IMR-90 (cell line): Measurements from ENCODE around the gene NCOR1. TPM values are rescaled to one million over a fixed set of nuclear protein-coding genes. Genes with fewer than 3 reads are reported as not detected.

Experiments used
- ATAC-seq: fragments of 200-7000 bp; cut with Tn5 transposase; 2 replicates; pipeline ENCODE4 v1.9.1; 2020; ENCODE audit warnings: low read depth, mild to moderate bottlenecking, moderate library complexity
- BruUV-seq: library from RNA; stranded (reverse); fragments of 400-500 nt; replicated peaks from 2 replicates; lab custom pipeline; 2021; lab: Mats Ljungman, UMichigan
- CTCF ChIA-PET: fragments of 300-600 bp; formaldehyde crosslinking; extraction: SDS; loops from one replicate; lab custom pipeline; 2021; ENCODE audit warnings: antibody characterized with exemption; lab: Yijun Ruan, JAX
- POLR2A ChIA-PET: fragments of 300-600 bp; sonication (Branson Sonifier 250); formaldehyde crosslinking; loops from one replicate; lab custom pipeline; 2022; ENCODE audit warnings: antibody characterized with exemption; ENCODE audit not compliant: unreplicated experiment; lab: Charles Lee
- DNase-seq: peaks from one replicate; pipeline ENCODE4 v3.0.0; 2013
- H2AFZ ChIP-seq: replicated peaks from 2 replicates; pipeline ENCODE3; 2013; ENCODE audit warnings: low read length, mild to moderate bottlenecking; ENCODE audit not compliant: poor library complexity
- H2AK5ac ChIP-seq: 2 replicates; pipeline ENCODE4 v1.6.1; 2013; ENCODE audit warnings: low read depth, low read length, inconsistent platforms
- H2AK9ac ChIP-seq: replicated peaks from 2 replicates; pipeline ENCODE3; 2013; ENCODE audit warnings: mild to moderate bottlenecking, low read depth, low read length, moderate library complexity; ENCODE audit not compliant: poor library complexity
- H2BK120ac ChIP-seq: 2 replicates; pipeline ENCODE4 v1.6.1; 2013; ENCODE audit warnings: low read depth, low read length, inconsistent platforms
- H2BK15ac ChIP-seq: 3 replicates; pipeline ENCODE4 v1.6.1; 2013; ENCODE audit warnings: low read depth, low read length, inconsistent platforms
- H2BK20ac ChIP-seq: 2 replicates; pipeline ENCODE4 v1.6.1; 2013; ENCODE audit warnings: low read depth, mild to moderate bottlenecking, inconsistent platforms, low read length, moderate library complexity
- H2BK5ac ChIP-seq: 2 replicates; pipeline ENCODE4 v1.6.1; 2013; ENCODE audit warnings: mild to moderate bottlenecking, low read depth, low read length, inconsistent platforms; ENCODE audit not compliant: poor library complexity, severe bottlenecking
- H3K14ac ChIP-seq: replicated peaks from 2 replicates; pipeline ENCODE4 v1.6.1; 2013; ENCODE audit warnings: low read depth, low read length, inconsistent platforms
- H3K18ac ChIP-seq: 2 replicates; pipeline ENCODE4 v1.6.1; 2013; ENCODE audit warnings: low read depth, low read length, control low read depth
- H3K23ac ChIP-seq: 2 replicates; pipeline ENCODE4 v1.6.1; 2013; ENCODE audit warnings: low read depth, low read length, inconsistent platforms
- H3K27ac ChIP-seq: 2 replicates; pipeline ENCODE4 v1.5.1; 2013; ENCODE audit warnings: mild to moderate bottlenecking, control low read depth, low read length; ENCODE audit not compliant: insufficient read depth
- H3K27me3 ChIP-seq: 2 replicates; pipeline ENCODE4 v1.6.1; 2013; ENCODE audit warnings: low read length; ENCODE audit not compliant: control insufficient read depth, insufficient read depth
- H3K36me3 ChIP-seq: 2 replicates; pipeline ENCODE4 v1.6.1; 2013; ENCODE audit warnings: low read length, mixed read lengths; ENCODE audit not compliant: control insufficient read depth, insufficient read depth
- H3K4ac ChIP-seq: 2 replicates; pipeline ENCODE4 v1.6.1; 2013; ENCODE audit warnings: low read depth, low read length, inconsistent platforms
- H3K4me1 ChIP-seq: 2 replicates; pipeline ENCODE4 v1.6.1; 2013; ENCODE audit warnings: low read length, mixed read lengths; ENCODE audit not compliant: control insufficient read depth, insufficient read depth
- H3K4me2 ChIP-seq: 2 replicates; pipeline ENCODE4 v1.6.1; 2013; ENCODE audit warnings: low read depth, mild to moderate bottlenecking, control low read depth, low read length, moderate library complexity
- H3K4me3 ChIP-seq: 2 replicates; pipeline ENCODE4 v1.5.1; 2013; ENCODE audit warnings: low read depth, mild to moderate bottlenecking, control low read depth, low read length, moderate library complexity; ENCODE audit not compliant: insufficient read depth
- H3K56ac ChIP-seq: 2 replicates; pipeline ENCODE4 v1.6.1; 2013; ENCODE audit warnings: low read length, inconsistent platforms; ENCODE audit not compliant: insufficient read depth; ENCODE audit errors: extremely low read depth
- H3K79me1 ChIP-seq, 2 experiments: 2 replicates each; pipeline ENCODE4 v1.6.1; 2013; ENCODE audit warnings: low read length in 2 of 2, inconsistent platforms in 1 of 2, low read depth in 1 of 2
- H3K9ac ChIP-seq: 2 replicates; pipeline ENCODE4 v1.6.1; 2013; ENCODE audit warnings: low read depth, low read length, control low read depth
- H3K9me1 ChIP-seq: 2 replicates; pipeline ENCODE4 v1.6.1; 2013; ENCODE audit warnings: low read length, inconsistent platforms; ENCODE audit not compliant: insufficient read depth
- H3K9me3 ChIP-seq: 2 replicates; pipeline ENCODE4 v1.6.1; 2013; ENCODE audit warnings: low read length; ENCODE audit not compliant: control insufficient read depth, insufficient read depth
- H4K20me1 ChIP-seq: 2 replicates; pipeline ENCODE4 v1.6.1; 2013; ENCODE audit warnings: low read length, inconsistent platforms; ENCODE audit not compliant: insufficient read depth
- H4K5ac ChIP-seq: 2 replicates; pipeline ENCODE4 v1.6.1; 2013; ENCODE audit warnings: mild to moderate bottlenecking, low read depth, low read length, control low read depth
- H4K8ac ChIP-seq, 2 experiments: 2 replicates each; pipeline ENCODE4 v1.6.1; 2013; ENCODE audit warnings: low read depth in 2 of 2, low read length in 2 of 2, control low read depth in 1 of 2, inconsistent platforms in 1 of 2
- H4K91ac ChIP-seq: 2 replicates; pipeline ENCODE4 v1.6.1; 2013; ENCODE audit warnings: low read depth, low read length, inconsistent platforms; ENCODE audit not compliant: insufficient read depth
- CEBPB ChIP-seq: IDR thresholded peaks from 2 replicates; pipeline ENCODE4 v1.6.1; 2012; ENCODE audit warnings: low read depth, low read length, improper control_type of control experiment
- RFX5 ChIP-seq: IDR thresholded peaks from 2 replicates; pipeline ENCODE4 v1.8.0; 2012; ENCODE audit warnings: low read depth, mild to moderate bottlenecking, low read length, moderate library complexity
- USF2 ChIP-seq: fragments of 150-350 bp; IDR thresholded peaks from 2 replicates; pipeline ENCODE4 v1.6.1; 2017; ENCODE audit warnings: mild to moderate bottlenecking, antibody characterized with exemption, low read length, low read depth
- WGBS, 2 experiments: methylation state at CpG; one replicate each; pipeline versions ENCODE4 v1.1.5 to v1.1.7; 2013; ENCODE audit warnings: missing lambda C conversion rate in 2 of 2; ENCODE audit not compliant: insufficient read length in 1 of 2; ENCODE audit errors: extremely low coverage in 2 of 2; 5-methylcytosine and 5-hydroxymethylcytosine counted together
- dilution Hi-C: fragments of 300-500 bp; cut with HindIII; formaldehyde crosslinking; loops from one replicate; pipeline ENCODE4 v1.14.3; 2018; ENCODE audit warnings: low sequenced_read_pairs; ENCODE audit not compliant: unreplicated experiment
- in situ Hi-C: fragments of 300-500 bp; cut with MboI; formaldehyde crosslinking; loops from 3 replicates; pipeline ENCODE4 v1.14.3; 2019; ENCODE audit warnings: low sequenced_read_pairs, inconsistent platforms, mixed read lengths
- intact Hi-C: fragments of 100-400 bp; cut with micrococcal nuclease; formaldehyde crosslinking; loops from 2 replicates; pipeline ENCODE4 v1.10.0; 2022
- polyA plus RNA-seq, 3 experiments: library from polyadenylated mRNA; depleted of rRNA; stranded (reverse); fragments of >200 nt; gene quantifications; 2 replicates each; pipeline ENCODE4 v1.2.3, GENCODE V29; 2012; ENCODE audit warnings: low replicate concordance in 1 of 3
- total RNA-seq: library from RNA; depleted of rRNA; stranded (reverse); fragments of >200 nt; gene quantifications from 2 replicates; pipeline ENCODE4 v1.2.3, GENCODE V29; 2012

NCOR1 gene
- total and polyA plus RNA-seq, 2 of the 4 experiments (the other 2 are of a cell fraction), result 54.5 to 80.3 TPM

GRCh38 chr17:16243385-16243784 lies 28.1 kb upstream of the NCOR1 start:
- Histone ChIP-seq H4K20me1 (no peaks in the 10 kb centered on the region), H3K4me2 (no peak overlapping the region), H3K79me1 (peaks cover 18 to 24% of the 10 kb centered on the region in 2 experiments), H2BK120ac (no peak overlapping the region), H3K4ac (no peak overlapping the region), H3K4me3 (no peak overlapping the region), H3K9me3 (no peaks in the 10 kb centered on the region), H3K27ac (no peak overlapping the region), H2BK20ac (no peak overlapping the region), H3K36me3 (no peaks in the 10 kb centered on the region), H3K9ac (no peak overlapping the region), H2BK5ac (no peak overlapping the region), H3K23ac (no peak overlapping the region), H2AK9ac (no peak overlapping the region), H3K56ac (no peak overlapping the region), H2AK5ac (no peak overlapping the region), H3K4me1 (peaks cover 3% of the 10 kb centered on the region; the same call in 1 of the 2 replicates), H3K18ac (no peak overlapping the region), H4K5ac (no peak overlapping the region), H3K14ac (no peak overlapping the region), H2AFZ (no peak overlapping the region), H4K91ac (no peak overlapping the region), H3K27me3 (no peaks in the 10 kb centered on the region), H3K9me1 (no peaks in the 10 kb centered on the region), H4K8ac (no peak overlapping the region), H2BK15ac (no peak overlapping the region)
- intact Hi-C loops, result no loop called here
- WGBS, 2 experiments, result no CpG with 5 or more reads among the region's 5 CpGs
- dilution Hi-C loops, result no loop called here
- ATAC-seq, result peak; percentile 60
- no TSS peak for BruUV-seq
- ChIA-PET POLR2A (no interaction called here), CTCF (interaction anchor here (1.1 kb wide), 1 partner anchor 11 kb away, joined by 3 read pairs; no protein-coding TSS in a partner anchor)
- TF ChIP-seq USF2 (no peak), CEBPB (peak; percentile 85), RFX5 (no peak)
- in situ Hi-C loops, result no loop called here
- DNase-seq, result peak; percentile 8
